Measurements from ENCODE around the gene B9D1.
A peak's percentile ranks its signal among the peaks of the same experiment; 100 is the strongest.

DNA sequence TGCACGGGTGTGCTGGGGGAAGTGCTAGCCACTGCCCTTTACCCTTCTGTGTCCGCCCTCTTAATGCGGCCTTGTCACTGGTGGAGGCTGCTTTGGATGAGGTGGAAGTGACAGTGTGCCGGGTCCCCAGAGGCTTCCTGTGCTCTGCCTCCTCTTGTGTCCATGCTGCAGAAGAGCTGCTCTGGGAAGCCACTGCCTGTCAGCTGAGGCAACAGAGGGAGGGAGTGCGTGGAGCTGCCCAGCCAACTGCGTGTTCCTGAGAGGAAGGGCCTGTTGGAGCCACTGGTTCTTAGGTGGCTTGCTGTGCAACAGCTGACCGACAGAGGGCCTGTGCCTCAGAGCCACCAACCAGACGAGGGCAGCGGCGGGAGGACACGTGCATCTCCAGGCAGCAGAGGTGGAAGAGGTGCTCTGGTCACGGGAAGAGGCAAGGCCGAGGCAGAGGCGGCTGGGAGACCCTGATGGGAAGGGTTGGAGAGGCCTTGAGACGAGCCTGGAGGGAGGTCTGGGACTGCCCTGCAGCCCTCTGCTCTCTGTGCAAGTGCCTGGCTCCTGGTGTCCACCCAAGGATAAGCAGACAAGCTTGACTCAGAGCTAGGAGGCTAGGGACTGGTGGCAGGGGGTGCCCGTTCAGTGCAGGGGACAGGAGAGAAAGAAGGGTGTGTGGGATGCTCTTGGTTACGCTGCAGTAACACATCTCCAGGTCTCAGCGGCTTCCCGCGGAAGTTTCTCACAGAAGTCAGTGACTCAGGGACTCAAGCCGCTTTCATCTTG is 25.4 kb downstream of the B9D1 start:
- TF ChIP-seq CTCF (IDR thresholded peaks at IDR 0.05) = peak in 2 of 12 donors; percentile 8 to 70
- no peak for TF ChIP-seq POLR2A (IDR thresholded peaks at IDR 0.05)

Data from heart left ventricle (tissue), 13 donors.